Heart right ventricle (tissue), 16 donors: ENCODE results near the gene ECE2. TPM values are rescaled to one million over a fixed set of nuclear protein-coding genes. Genes with fewer than 3 reads are reported as not detected.

ENCODE experiments used
- ATAC-seq, 8 donors: fragments of 200-7000 bp; cut with Tn5 transposase; one replicate each; pipeline ENCODE4 v1.9.1; 2020; ENCODE audit warnings: mild to moderate bottlenecking in 8 of 8, moderate library complexity in 8 of 8, moderate number of reproducible peaks in 1 of 8
- DNase-seq, 2 donors: peaks; one replicate each; pipeline ENCODE4 v3.0.0-alpha.2; 2020
- H3K27ac ChIP-seq, 10 donors: fragments of 200-600 bp; sonication (generic) in 2 of 10; one replicate each; pipeline versions ENCODE4 v1.5.0 to v1.8.0; 2020 to 2022; ENCODE audit warnings: mild to moderate bottlenecking in 3 of 10
- H3K27me3 ChIP-seq, 7 donors: fragments of 200-600 bp; one replicate each; pipeline ENCODE4 v1.8.0; 2021 to 2022; ENCODE audit warnings: mild to moderate bottlenecking in 2 of 7
- H3K36me3 ChIP-seq, 9 donors: fragments of 200-600 bp; sonication (generic) in 1 of 9; one replicate each; pipeline versions ENCODE4 v1.5.0 to v1.8.0; 2020 to 2022; ENCODE audit warnings: mild to moderate bottlenecking in 2 of 9
- H3K4me1 ChIP-seq, 9 donors: fragments of 200-600 bp; sonication (generic) in 1 of 9; one replicate each; pipeline versions ENCODE4 v1.5.0 to v1.8.0; 2020 to 2022; ENCODE audit warnings: mild to moderate bottlenecking in 4 of 9
- H3K4me3 ChIP-seq, 10 donors: fragments of 200-600 bp; sonication (generic) in 2 of 10; one replicate each; pipeline versions ENCODE4 v1.5.0 to v1.8.0; 2020 to 2022; ENCODE audit warnings: mild to moderate bottlenecking in 7 of 10, moderate library complexity in 2 of 10
- H3K9me3 ChIP-seq, 11 donors: fragments of 200-600 bp in 10 of 11; sonication (generic) in 2 of 11; one replicate each; pipeline versions ENCODE4 v1.5.0 to v1.8.0; 2013 to 2022; ENCODE audit warnings: mild to moderate bottlenecking in 2 of 11, control low read depth in 1 of 11, moderate library complexity in 1 of 11
- CTCF ChIP-seq, 9 donors: fragments of 200-600 bp; sonication (generic) in 2 of 9; IDR thresholded peaks; one replicate each; pipeline versions ENCODE4 v1.5.0 to v1.8.0; 2021 to 2022; ENCODE audit warnings: antibody characterized with exemption in 9 of 9, mild to moderate bottlenecking in 5 of 9, moderate library complexity in 1 of 9
- WGBS, 2 donors: extraction: QIAGEN DNeasy Blood & Tissue Kit; methylation state at CpG; one replicate each; pipeline ENCODE4 v1.1.7; 2013; ENCODE audit warnings: inconsistent platforms in 1 of 2; 5-methylcytosine and 5-hydroxymethylcytosine counted together
- intact Hi-C, 10 donors: fragments of 100-400 bp; cut with DNase I; formaldehyde crosslinking; loops; one replicate each; pipeline versions ENCODE4 v1.11.1 to v1.14.2; 2022
- polyA plus RNA-seq, 2 donors: library from polyadenylated mRNA; stranded (reverse); fragments of 200-250 nt; gene quantifications; one replicate each; pipeline ENCODE4 v1.2.3, GENCODE V29; 2013
- total RNA-seq, 10 donors: library from RNA; stranded (reverse); fragmentation: NEBNext Ultra II Directional in 3 of 10; extraction: Animal tissue kit (Norgen Biotek cat#: 25700) in 3 of 10; gene quantifications; one replicate each; pipeline versions ENCODE4 v1.2.1 to v1.2.4, GENCODE V29; 2021 to 2023
- donor health status: Arrhythmogenic right ventricular cardiomyopathy.
- donor health status: ischemic (EF 13 %, LVEDD 7.1; RV severe dilation, severe dysfunction).
- donor health status: healthy with polysubstance abuse.
- donor health status: DM: no; HTN: yes; CAD: no.
- donor health status: DM: no; HTN: no; CAD: no.
- donor health status: ischemic (EF 25% LVEDD 6.9; RV normal size, moderate dysfunction).
- donor health status: ischemic (EF 25% LVEDD 5.7; RV mildly dilated, moderate dysfunction).
- donor health status: healthy.
- donor health status: DM: yes; HTN: yes; CAD: no.
- donor health status: Ischemic cardiomyopathy.
- donor health status: ischemic (EF 35%, LVEDD 5.7; RV mildly dilated, moderate dysfunction).
- donor health status: nonischemic (EF 11% LVEDD 7.7; RV severe dilation, severe dysfunction).
- donor health status: DM: yes; HTN: yes; CAD: no.
- donor health status: PGD.
- donor health status: ischemic (EF 29% LVEDD 5.4; RV normal size, mild dysfunction).
- donor health status: nonischemic (EF 23%, LVEDD 6.1; RV moderate dilation, normal function).

The ECE2 gene
- total and polyA plus RNA-seq, 12 donors = 0.20 to 0.28 TPM; not detected in 10

GRCh38 chr3:184229394-184230080 lies 46.3 kb upstream of the ECE2 start, which contains the start of gene VWA5B2:
Gene VWA5B2 (plus strand): TSS chr3:184229585. CDS start chr3:184230529, 944 bp downstream.
- peaks cover 0 to 20% (median 11%) of the 10 kb centered on the region in 9 donors for H3K4me1 ChIP-seq
- H3K27me3 ChIP-seq = peaks cover 17 to 90% (median 52%) of the 10 kb centered on the region in 7 donors
- WGBS, 2 donors = 0 to 1% methylated on average over 53 to 66 of the region's 66 CpGs
- peak within 1 kb of the TSS; percentile 38 to 69 (median 54) for H3K4me3 ChIP-seq
- peak in 8 of 9 donors; percentile 5 to 45 (median 29) for TF ChIP-seq CTCF (IDR thresholded peaks at IDR 0.05)
- intact Hi-C loops = no loop called here
- peak; percentile 84 to 91 (median 87) for ATAC-seq
- no peak within 1 kb of the TSS for H3K27ac ChIP-seq
- H3K36me3 ChIP-seq = no peaks in the 10 kb centered on the region
- H3K9me3 ChIP-seq = no peaks in the 10 kb centered on the region
- peak; percentile 36 to 67 for DNase-seq

GRCh38 chr3:184230081-184230602 lies 45.7 kb upstream of the ECE2 start:
- 0 to 1% methylated on average over 50 to 61 of the region's 61 CpGs for WGBS, 2 donors
- TF ChIP-seq CTCF (IDR thresholded peaks at IDR 0.05) = no peak
- Histone ChIP-seq H3K9me3 (no peaks in the 10 kb centered on the region), H3K4me3 (peak overlapping the region; percentile 20 to 69 (median 54)), H3K4me1 (peaks cover 0 to 20% (median 11%) of the 10 kb centered on the region in 9 donors), H3K27me3 (peaks cover 17 to 84% (median 52%) of the 10 kb centered on the region in 7 donors), H3K36me3 (no peaks in the 10 kb centered on the region), H3K27ac (no peak overlapping the region)
- no peak for ATAC-seq
- intact Hi-C loops = no loop called here
- no peak for DNase-seq

GRCh38 chr3:184230603-184231528 lies 45.0 kb upstream of the ECE2 start:
- ATAC-seq = no peak
- WGBS, 2 donors = 4 to 6% methylated on average over 63 to 79 of the region's 79 CpGs
- DNase-seq = no peak
- TF ChIP-seq CTCF (IDR thresholded peaks at IDR 0.05) = no peak
- intact Hi-C loops = no loop called here
- no peaks in the 10 kb centered on the region for H3K36me3 ChIP-seq
- H3K27me3 ChIP-seq = peaks cover 17 to 78% (median 52%) of the 10 kb centered on the region in 7 donors
- peaks cover 0 to 20% (median 11%) of the 10 kb centered on the region in 9 donors for H3K4me1 ChIP-seq
- H3K27ac ChIP-seq = no peak overlapping the region
- H3K9me3 ChIP-seq = no peaks in the 10 kb centered on the region
- peak overlapping the region; percentile 20 to 69 (median 54) for H3K4me3 ChIP-seq

GRCh38 chr3:184231671-184232070 lies 44.2 kb upstream of the ECE2 start:
- H3K4me3 ChIP-seq = no peak overlapping the region
- peaks cover 17 to 70% (median 52%) of the 10 kb centered on the region in 7 donors for H3K27me3 ChIP-seq
- intact Hi-C loops = no loop called here
- H3K4me1 ChIP-seq = peaks cover 0 to 20% (median 11%) of the 10 kb centered on the region in 9 donors
- no peaks in the 10 kb centered on the region for H3K36me3 ChIP-seq
- ATAC-seq (no peak), DNase-seq (no peak)
- WGBS, 2 donors = 57 to 65% methylated on average over 3 of the region's 3 CpGs
- no peak overlapping the region for H3K27ac ChIP-seq
- no peak for TF ChIP-seq CTCF (IDR thresholded peaks at IDR 0.05)
- no peaks in the 10 kb centered on the region for H3K9me3 ChIP-seq
